Naive B cell (primary cell): ENCODE data around the gene DEFB112. TPM values are rescaled to one million over a fixed set of nuclear protein-coding genes. Genes with fewer than 3 reads are reported as not detected.

Source experiments
- ATAC-seq, 2 donors: fragments of 150-1000 bp; cut with Tn5 transposase; 2 replicates each; pipeline ENCODE4 v1.10.0; 2021; ENCODE audit warnings: low read depth in 2 of 2, mild to moderate bottlenecking in 2 of 2, moderate library complexity in 2 of 2
- DNase-seq: peaks from one replicate; pipeline ENCODE4 v3.0.0; 2022
- H3K27ac Mint-ChIP-seq, 6 donors: one replicate each; pipeline ENCODE4 v1.8.0; 2020 to 2022; ENCODE audit warnings: mild to moderate bottlenecking in 6 of 6, mixed read lengths in 6 of 6, moderate library complexity in 5 of 6, inconsistent platforms in 2 of 6
- H3K27me3 Mint-ChIP-seq, 3 donors: one replicate each; pipeline ENCODE4 v1.8.0; 2021 to 2022; ENCODE audit warnings: mixed read lengths in 3 of 3, mild to moderate bottlenecking in 1 of 3
- H3K36me3 Mint-ChIP-seq, 2 donors: one replicate each; pipeline ENCODE4 v1.8.0; 2020 to 2022; ENCODE audit warnings: mixed read lengths in 2 of 2, inconsistent platforms in 1 of 2, mild to moderate bottlenecking in 1 of 2
- H3K4me1 Mint-ChIP-seq, 3 donors: one replicate each; pipeline ENCODE4 v1.8.0; 2020 to 2022; ENCODE audit warnings: mixed read lengths in 3 of 3, inconsistent platforms in 1 of 3, mild to moderate bottlenecking in 1 of 3, moderate library complexity in 1 of 3
- H3K4me3 Mint-ChIP-seq, 8 donors: one replicate each; pipeline ENCODE4 v1.8.0; 2020 to 2022; ENCODE audit warnings: mild to moderate bottlenecking in 8 of 8, mixed read lengths in 8 of 8, moderate library complexity in 8 of 8, inconsistent platforms in 2 of 8
- H3K9me3 Mint-ChIP-seq, 7 donors: one replicate each; pipeline ENCODE4 v1.8.0; 2020 to 2022; ENCODE audit warnings: mixed read lengths in 7 of 7, mild to moderate bottlenecking in 5 of 7, inconsistent platforms in 2 of 7, moderate library complexity in 1 of 7
- polyA plus RNA-seq, 6 donors: library from polyadenylated mRNA; unstranded; fragments of 300-500 nt; fragmentation: Illumina TruSeq; gene quantifications; one replicate each; pipeline ENCODE4 v1.2.3, GENCODE V29; 2021; ENCODE audit warnings: low read depth in 6 of 6

Gene DEFB112
- polyA plus RNA-seq = not detected

GRCh38 chr6:50049829-50050228 is at the start of gene DEFB112:
TSS of gene DEFB112 (minus strand) at chr6:50049929. CDS start at chr6:50049869, 60 bp downstream.
- ATAC-seq (no peak), DNase-seq (no peak)
- H3K4me3 Mint-ChIP-seq = no peak within 1 kb of the TSS
- H3K27ac Mint-ChIP-seq = no peak within 1 kb of the TSS
- no peaks in the 10 kb centered on the region for H3K36me3 Mint-ChIP-seq
- H3K27me3 Mint-ChIP-seq = no peaks in the 10 kb centered on the region
- no peaks in the 10 kb centered on the region for H3K4me1 Mint-ChIP-seq
- peaks cover 0 to 3% (median 0%) of the 10 kb centered on the region in 7 donors for H3K9me3 Mint-ChIP-seq

- no peak overlapping the region for H3K4me3 Mint-ChIP-seq
- no peak overlapping the region for H3K27ac Mint-ChIP-seq
- H3K27me3 Mint-ChIP-seq = no peaks in the 10 kb centered on the region
- no peak for DNase-seq
- H3K36me3 Mint-ChIP-seq = no peaks in the 10 kb centered on the region
- no peaks in the 10 kb centered on the region for H3K4me1 Mint-ChIP-seq
- H3K9me3 Mint-ChIP-seq = peaks cover 0 to 6% (median 2%) of the 10 kb centered on the region in 7 donors
- ATAC-seq = no peak
Observed at GRCh38 chr6:50098641-50098993, 48.9 kb upstream of the DEFB112 start.

GRCh38 chr6:50097966-50098640 is 48.4 kb upstream of the DEFB112 start:
- Mint-ChIP-seq H3K9me3 (peaks cover 0 to 6% (median 2%) of the 10 kb centered on the region in 7 donors), H3K4me1 (no peaks in the 10 kb centered on the region), H3K36me3 (no peaks in the 10 kb centered on the region), H3K4me3 (no peak overlapping the region), H3K27ac (no peak overlapping the region), H3K27me3 (no peaks in the 10 kb centered on the region)
- no peak for DNase-seq
- no peak for ATAC-seq

GRCh38 chr6:50096296-50096695 is 46.6 kb upstream of the DEFB112 start:
- H3K4me3 Mint-ChIP-seq = no peak overlapping the region
- DNase-seq (no peak), ATAC-seq (no peak)

GRCh38 chr6:50093938-50094272 is 44.2 kb upstream of the DEFB112 start:
- ATAC-seq = no peak
- no peaks in the 10 kb centered on the region for H3K4me1 Mint-ChIP-seq
- H3K36me3 Mint-ChIP-seq = no peaks in the 10 kb centered on the region
- H3K27ac Mint-ChIP-seq = no peak overlapping the region
- no peak overlapping the region for H3K4me3 Mint-ChIP-seq
- H3K27me3 Mint-ChIP-seq = no peaks in the 10 kb centered on the region
- DNase-seq = no peak
- H3K9me3 Mint-ChIP-seq = peaks cover 0 to 2% (median 0%) of the 10 kb centered on the region in 7 donors

More at GRCh38 chr6:50096296-50096695, 46.6 kb upstream of the DEFB112 start:
- peaks cover 0 to 2% (median 0%) of the 10 kb centered on the region in 7 donors for H3K9me3 Mint-ChIP-seq
- H3K4me1 Mint-ChIP-seq = no peaks in the 10 kb centered on the region
- no peaks in the 10 kb centered on the region for H3K36me3 Mint-ChIP-seq
- H3K27me3 Mint-ChIP-seq = no peaks in the 10 kb centered on the region
- H3K27ac Mint-ChIP-seq = no peak overlapping the region

- ATAC-seq (no peak), DNase-seq (no peak)
- no peak overlapping the region for H3K27ac Mint-ChIP-seq
- H3K4me3 Mint-ChIP-seq = no peak overlapping the region
- H3K36me3 Mint-ChIP-seq = no peaks in the 10 kb centered on the region
- no peaks in the 10 kb centered on the region for H3K27me3 Mint-ChIP-seq
- no peaks in the 10 kb centered on the region for H3K4me1 Mint-ChIP-seq
- H3K9me3 Mint-ChIP-seq = peaks cover 0 to 2% (median 0%) of the 10 kb centered on the region in 7 donors
Observed at GRCh38 chr6:50093116-50093937, 43.6 kb upstream of the DEFB112 start.

- Mint-ChIP-seq H3K4me1 (no peaks in the 10 kb centered on the region), H3K36me3 (no peaks in the 10 kb centered on the region), H3K9me3 (peaks cover 0 to 1% (median 0%) of the 10 kb centered on the region in 7 donors), H3K27ac (no peak overlapping the region), H3K27me3 (no peaks in the 10 kb centered on the region), H3K4me3 (no peak overlapping the region)
- ATAC-seq (no peak), DNase-seq (no peak)
Observed at GRCh38 chr6:50091641-50092040, 41.9 kb upstream of the DEFB112 start.

GRCh38 chr6:50089911-50090310 is 40.2 kb upstream of the DEFB112 start:
- peaks cover 0 to 1% (median 0%) of the 10 kb centered on the region in 7 donors for H3K9me3 Mint-ChIP-seq
- ATAC-seq (no peak), DNase-seq (no peak)
- H3K27ac Mint-ChIP-seq = peak overlapping the region in 1 of 6 donors; percentile 58
- H3K4me1 Mint-ChIP-seq = no peaks in the 10 kb centered on the region
- no peak overlapping the region for H3K4me3 Mint-ChIP-seq
- H3K27me3 Mint-ChIP-seq = no peaks in the 10 kb centered on the region
- H3K36me3 Mint-ChIP-seq = no peaks in the 10 kb centered on the region

GRCh38 chr6:50087231-50087954 is 37.7 kb upstream of the DEFB112 start:
- peaks cover 0 to 1% (median 0%) of the 10 kb centered on the region in 7 donors for H3K9me3 Mint-ChIP-seq
- H3K27me3 Mint-ChIP-seq = no peaks in the 10 kb centered on the region
- no peaks in the 10 kb centered on the region for H3K4me1 Mint-ChIP-seq
- no peak for DNase-seq
- no peaks in the 10 kb centered on the region for H3K36me3 Mint-ChIP-seq
- no peak for ATAC-seq
- no peak overlapping the region for H3K4me3 Mint-ChIP-seq
- H3K27ac Mint-ChIP-seq = no peak overlapping the region

GRCh38 chr6:50077385-50077784 is 27.7 kb upstream of the DEFB112 start:
- no peaks in the 10 kb centered on the region for H3K36me3 Mint-ChIP-seq
- no peaks in the 10 kb centered on the region for H3K4me1 Mint-ChIP-seq
- no peak overlapping the region for H3K4me3 Mint-ChIP-seq
- no peak overlapping the region for H3K27ac Mint-ChIP-seq
- H3K9me3 Mint-ChIP-seq = peaks cover 0 to 6% (median 0%) of the 10 kb centered on the region in 7 donors
- ATAC-seq (no peak), DNase-seq (no peak)
- H3K27me3 Mint-ChIP-seq = no peaks in the 10 kb centered on the region

- no peak for ATAC-seq
Observed at GRCh38 chr6:50076431-50076830, 26.7 kb upstream of the DEFB112 start.

GRCh38 chr6:50071921-50072320 is 22.2 kb upstream of the DEFB112 start:
- Mint-ChIP-seq H3K27me3 (no peaks in the 10 kb centered on the region), H3K36me3 (no peaks in the 10 kb centered on the region), H3K4me3 (peak overlapping the region in 1 of 8 donors; percentile 13), H3K4me1 (no peaks in the 10 kb centered on the region), H3K9me3 (peaks cover 0 to 6% (median 3%) of the 10 kb centered on the region in 7 donors), H3K27ac (no peak overlapping the region)
- DNase-seq (no peak), ATAC-seq (no peak)

More at GRCh38 chr6:50076431-50076830, 26.7 kb upstream of the DEFB112 start:
- peaks cover 0 to 6% (median 0%) of the 10 kb centered on the region in 7 donors for H3K9me3 Mint-ChIP-seq
- no peaks in the 10 kb centered on the region for H3K36me3 Mint-ChIP-seq
- no peak overlapping the region for H3K27ac Mint-ChIP-seq
- DNase-seq = no peak
- H3K27me3 Mint-ChIP-seq = no peaks in the 10 kb centered on the region
- no peaks in the 10 kb centered on the region for H3K4me1 Mint-ChIP-seq
- no peak overlapping the region for H3K4me3 Mint-ChIP-seq

- no peaks in the 10 kb centered on the region for H3K27me3 Mint-ChIP-seq
- peaks cover 0 to 6% (median 3%) of the 10 kb centered on the region in 7 donors for H3K9me3 Mint-ChIP-seq
- no peaks in the 10 kb centered on the region for H3K36me3 Mint-ChIP-seq
- ATAC-seq (no peak), DNase-seq (no peak)
- H3K4me3 Mint-ChIP-seq = no peak overlapping the region
- H3K27ac Mint-ChIP-seq = no peak overlapping the region
- no peaks in the 10 kb centered on the region for H3K4me1 Mint-ChIP-seq
Observed at GRCh38 chr6:50070101-50070500, 20.4 kb upstream of the DEFB112 start.
